Esophagus mucosa (tissue), 1 donor: ENCODE measurements around the gene KNL1. TPM values are rescaled to one million over a fixed set of nuclear protein-coding genes. Genes with fewer than 3 reads are reported as not detected.
"Not testable (repeated sequence)": the region's sequence is repeated elsewhere in the genome, so short reads cannot be mapped to it uniquely, and the experiment has no call there.

Source experiments
- ATAC-seq: fragments of 200-7000 bp; cut with Tn5 transposase; one replicate; pipeline ENCODE4 v1.9.1; 2020
- total RNA-seq: library from RNA; stranded (reverse); gene quantifications from one replicate; pipeline ENCODE4 v1.2.4, GENCODE V29; 2023
- donor health status: DM: yes; HTN: yes; CAD: no.

The KNL1 gene
- total RNA-seq, 1 donor from 2014 or later: 8.8 TPM

DNA sequence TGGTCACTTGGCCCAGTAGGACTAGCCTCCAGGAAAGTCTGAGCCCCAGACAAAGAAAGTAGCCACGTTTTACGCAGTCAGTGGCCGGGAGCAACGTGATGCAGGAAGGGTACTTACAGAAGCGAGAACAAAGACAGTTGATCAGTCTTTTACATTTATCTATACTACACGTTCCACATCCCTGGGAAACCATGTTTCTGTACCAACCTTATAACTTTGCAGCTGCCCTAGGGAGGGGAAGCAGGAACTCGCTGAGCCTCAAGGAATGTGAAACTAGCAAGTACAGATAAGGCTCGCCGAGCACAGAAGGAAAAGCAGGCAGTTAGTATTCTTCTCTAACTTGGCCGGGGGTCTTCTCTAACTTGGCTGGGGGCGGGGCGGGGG, 3.4 kb upstream of the KNL1 start:
- ATAC-seq: no peak

DNA sequence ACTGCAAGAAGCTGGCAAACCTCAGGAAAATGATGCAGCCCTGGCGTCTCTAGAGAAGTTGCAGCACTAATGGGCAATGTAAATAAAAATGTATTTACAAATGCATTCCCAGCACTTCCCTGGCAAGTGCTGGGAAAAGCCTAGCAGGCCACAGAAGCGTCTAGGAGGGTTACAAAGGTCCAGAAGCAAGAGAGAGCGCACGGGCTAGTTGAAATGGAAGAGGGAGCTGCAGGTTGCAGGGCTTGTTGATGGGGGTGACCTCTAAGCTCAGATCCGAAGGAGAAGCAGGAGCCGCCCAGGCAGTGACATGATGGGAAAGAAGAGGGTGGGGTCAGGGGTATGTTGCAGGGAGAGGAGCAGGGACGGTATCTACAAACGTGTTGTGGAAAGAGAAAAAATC, 2.7 kb upstream of the KNL1 start:
- no peak for ATAC-seq

GRCh38 chr15:40593165-40593564, 884 bp upstream of the KNL1 start:
- ATAC-seq: no peak

GRCh38 chr15:40594429-40594836, 384 bp downstream of the KNL1 start:
- ATAC-seq: peak; percentile 59

DNA sequence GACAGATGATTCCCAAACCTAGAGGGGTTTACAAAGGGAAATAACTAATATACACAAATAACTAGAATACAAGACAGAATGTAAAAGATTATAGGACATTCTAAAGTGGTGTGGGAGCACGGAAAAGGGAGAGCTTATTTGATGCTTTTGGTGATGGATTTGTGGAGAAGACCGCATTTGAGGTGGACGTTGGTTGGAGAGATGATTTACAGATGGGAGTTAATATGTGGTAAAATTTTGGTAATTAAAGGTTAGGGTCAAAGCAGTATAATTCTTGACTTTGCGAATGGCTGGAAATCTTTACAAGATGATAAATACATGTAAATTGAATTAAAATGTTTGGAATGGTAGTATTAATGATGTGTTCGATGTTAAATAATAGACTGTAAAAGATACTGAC, 1.2 kb downstream of the KNL1 start:
- ATAC-seq: no peak

DNA sequence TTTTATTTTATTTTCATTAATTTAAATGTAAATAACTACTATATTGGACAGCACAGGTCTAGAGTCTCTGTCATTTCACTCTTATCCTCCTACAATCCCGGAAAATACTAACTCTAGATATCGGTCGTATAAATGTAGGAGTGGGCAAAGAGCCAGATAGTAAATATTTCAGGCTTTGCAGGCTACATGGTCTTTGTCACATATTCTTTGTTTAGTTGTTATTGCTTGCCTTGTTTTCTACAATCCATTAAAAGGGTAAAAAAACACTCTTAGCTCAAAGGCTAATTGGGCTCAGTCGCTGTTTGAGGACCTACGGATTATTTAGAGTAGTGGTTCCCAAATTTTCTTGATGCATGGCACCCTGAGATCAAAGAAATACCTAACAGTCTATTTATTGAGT, 1.7 kb downstream of the KNL1 start:
- ATAC-seq: no peak

- no peak for ATAC-seq
Observed at GRCh38 chr15:40597024-40597423, 3.0 kb downstream of the KNL1 start.

DNA sequence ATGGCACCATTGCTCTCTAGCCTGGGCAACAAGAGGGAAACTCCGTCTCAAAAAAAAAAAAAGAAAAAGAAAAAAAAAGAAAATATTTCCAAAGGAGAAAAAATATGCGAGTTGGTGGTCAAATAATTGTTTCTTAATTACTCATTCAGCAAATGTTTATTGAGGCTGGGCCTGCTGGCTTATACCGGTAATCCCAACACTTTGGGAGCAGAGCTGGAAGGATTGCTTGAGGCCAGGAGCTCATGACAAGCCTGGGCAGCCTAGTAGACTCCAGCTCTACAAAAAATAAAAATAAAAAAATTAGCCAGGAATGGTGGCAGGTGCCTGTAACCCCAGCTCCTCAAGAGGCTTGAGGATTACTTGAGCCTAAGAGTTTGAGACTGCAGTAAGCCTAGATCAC, 4.1 kb downstream of the KNL1 start:
- ATAC-seq: no peak

- no peak for ATAC-seq
Observed at GRCh38 chr15:40598672-40599071, 4.6 kb downstream of the KNL1 start.

GRCh38 chr15:40600956-40601355, 6.9 kb downstream of the KNL1 start:
- ATAC-seq: no peak

GRCh38 chr15:40603935-40604334, 9.9 kb downstream of the KNL1 start:
- no peak for ATAC-seq

DNA sequence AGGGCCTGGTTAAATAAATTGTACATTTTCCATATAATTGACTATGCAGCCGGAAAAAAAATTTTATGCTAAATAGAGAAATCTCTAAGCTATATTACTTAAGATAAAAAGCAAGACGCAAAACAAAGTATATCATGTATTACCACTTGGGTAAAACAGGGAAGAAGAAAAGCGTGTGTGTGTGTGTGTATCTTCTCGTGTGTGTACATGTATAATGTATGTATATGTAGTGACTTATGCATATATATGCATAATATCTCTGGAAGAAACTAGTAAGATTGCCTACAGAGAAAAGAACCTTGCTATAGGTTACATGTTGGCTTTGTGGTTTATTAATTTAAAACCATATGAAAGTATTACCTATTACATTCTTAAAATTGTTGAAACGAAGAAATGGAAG, 19.0 kb downstream of the KNL1 start:
- no peak for ATAC-seq

DNA sequence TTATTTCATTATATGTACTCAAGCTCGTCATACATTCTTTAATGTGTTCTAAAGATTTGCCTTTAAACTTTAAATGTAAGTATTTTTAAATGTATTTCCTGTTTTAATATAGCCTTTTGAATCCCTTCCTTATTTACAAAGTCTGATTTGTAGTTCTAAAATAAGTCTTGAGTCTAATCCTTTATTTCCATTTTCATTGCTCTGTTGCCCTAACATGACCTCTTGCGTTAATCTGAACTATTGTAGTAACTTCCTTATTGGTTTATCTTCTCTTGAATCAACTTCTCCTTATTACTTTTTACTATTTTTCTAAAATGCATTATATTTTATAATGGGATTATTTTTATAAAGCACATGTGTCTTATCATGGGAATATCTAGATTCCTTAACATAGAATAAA, 24.0 kb downstream of the KNL1 start:
- no peak for ATAC-seq

DNA sequence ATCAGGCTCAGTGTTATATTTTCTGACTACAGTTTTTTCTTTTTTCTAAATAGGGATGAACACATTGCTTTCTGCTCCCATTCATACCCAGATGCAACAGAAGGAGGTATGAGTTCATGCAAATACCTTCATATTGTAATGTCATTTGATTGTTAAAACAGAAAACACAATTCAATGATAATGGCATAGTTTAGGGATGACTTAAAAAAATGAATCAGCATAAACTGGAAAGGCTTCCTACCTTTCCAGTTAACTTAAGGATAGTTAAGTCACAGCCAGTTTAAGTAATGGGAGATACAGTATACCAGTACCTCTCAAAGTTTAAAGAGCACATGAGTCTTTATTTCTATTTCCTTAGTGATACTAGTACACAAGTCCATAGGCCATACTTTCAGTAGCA, 24.9 kb downstream of the KNL1 start:
- ATAC-seq: no peak

GRCh38 chr15:40623361-40623760, 29.3 kb downstream of the KNL1 start:
- no peak for ATAC-seq

- no peak for ATAC-seq
Observed at GRCh38 chr15:40630313-40630712, 36.3 kb downstream of the KNL1 start.

- no peak for ATAC-seq
Observed at GRCh38 chr15:40633178-40633577, 39.1 kb downstream of the KNL1 start.

- no peak for ATAC-seq
Observed at GRCh38 chr15:40637221-40637745, 43.2 kb downstream of the KNL1 start.

GRCh38 chr15:40639677-40640076, 45.6 kb downstream of the KNL1 start:
- ATAC-seq: no peak

GRCh38 chr15:40647523-40647922, 53.5 kb downstream of the KNL1 start:
- no peak for ATAC-seq

GRCh38 chr15:40650479-40650878, 56.4 kb downstream of the KNL1 start:
- ATAC-seq: no peak

GRCh38 chr15:40660686-40661085, 66.6 kb downstream of the KNL1 start:
- ATAC-seq: no peak

- no peak for ATAC-seq
Observed at GRCh38 chr15:40664909-40665308, 70.9 kb downstream of the KNL1 start.

- ATAC-seq: not testable (repeated sequence)
Observed at GRCh38 chr15:40676290-40676689, 82.2 kb downstream of the KNL1 start.

DNA sequence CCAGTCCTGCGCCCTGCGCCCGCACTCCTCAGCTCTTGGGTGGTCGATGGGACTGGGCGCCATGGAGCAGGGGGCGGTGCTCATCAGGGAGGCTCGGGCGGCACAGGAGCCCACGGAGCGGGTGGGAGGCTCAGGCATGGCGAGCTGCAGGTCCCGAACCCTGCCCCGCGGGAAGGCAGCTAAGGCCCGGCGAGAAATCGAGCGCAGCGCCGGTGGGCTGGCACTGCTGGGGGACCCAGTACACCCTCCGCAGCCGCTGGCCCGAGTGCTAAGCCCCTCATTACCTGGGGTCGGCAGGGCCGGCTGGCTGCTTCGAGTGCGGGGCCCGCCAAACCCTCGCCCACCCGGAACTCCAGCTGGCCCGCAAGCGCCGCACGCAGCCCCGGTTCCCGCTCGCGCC, 82.9 kb downstream of the KNL1 start:
- not testable (repeated sequence) for ATAC-seq

- ATAC-seq: no peak
Observed at GRCh38 chr15:40680151-40680550, 86.1 kb downstream of the KNL1 start.
